ENCODE data around the gene ROBO1.

ROBO1 gene

GRCh38 chr3:79011821-79012529 lies 755.8 kb downstream of the ROBO1 start:
- peak in 1 of 14 donors; percentile 52 for DNase-seq

GRCh38 chr3:79009861-79010260 lies 757.9 kb downstream of the ROBO1 start:
- DNase-seq, result no peak

- no peak for DNase-seq
Measured at GRCh38 chr3:79006077-79006476, 761.7 kb downstream of the ROBO1 start.

- DNase-seq, result no peak
Measured at GRCh38 chr3:79005084-79005483, 762.7 kb downstream of the ROBO1 start.

GRCh38 chr3:79003994-79004393 lies 763.8 kb downstream of the ROBO1 start:
- DNase-seq, result no peak

GRCh38 chr3:79002465-79003372 lies 765.1 kb downstream of the ROBO1 start:
- no peak for DNase-seq

GRCh38 chr3:79001255-79001654 lies 766.5 kb downstream of the ROBO1 start:
- no peak for DNase-seq

GRCh38 chr3:78999139-78999538 lies 768.7 kb downstream of the ROBO1 start:
- DNase-seq, result no peak

- no peak for DNase-seq
Measured at GRCh38 chr3:78995087-78995486, 772.7 kb downstream of the ROBO1 start.

- no peak for DNase-seq
Measured at GRCh38 chr3:78994174-78995027, 773.4 kb downstream of the ROBO1 start.

GRCh38 chr3:78993375-78993774 lies 774.4 kb downstream of the ROBO1 start:
- DNase-seq, result no peak

- no peak for DNase-seq
Measured at GRCh38 chr3:78992830-78993229, 775.0 kb downstream of the ROBO1 start.

GRCh38 chr3:78992400-78992799 lies 775.4 kb downstream of the ROBO1 start:
- DNase-seq, result no peak

- no peak for DNase-seq
Measured at GRCh38 chr3:78991656-78992055, 776.1 kb downstream of the ROBO1 start.

- peak in 1 of 14 donors; percentile 24 for DNase-seq
Measured at GRCh38 chr3:78990156-78990555, 777.6 kb downstream of the ROBO1 start.

GRCh38 chr3:78988324-78988723 lies 779.5 kb downstream of the ROBO1 start:
- DNase-seq, result no peak

- DNase-seq, result peak in 1 of 14 donors; percentile 18
Measured at GRCh38 chr3:78986416-78987101, 781.2 kb downstream of the ROBO1 start.

- no peak for DNase-seq
Measured at GRCh38 chr3:78985981-78986380, 781.8 kb downstream of the ROBO1 start.

GRCh38 chr3:78979028-78979427 lies 788.8 kb downstream of the ROBO1 start:
- no peak for DNase-seq

- no peak for DNase-seq
Measured at GRCh38 chr3:78978037-78978436, 789.8 kb downstream of the ROBO1 start.

- no peak for DNase-seq
Measured at GRCh38 chr3:78977073-78977472, 790.7 kb downstream of the ROBO1 start.

- no peak for DNase-seq
Measured at GRCh38 chr3:78976200-78976599, 791.6 kb downstream of the ROBO1 start.
